Measurements from ENCODE around the gene TLR10. TPM values are rescaled to one million over a fixed set of nuclear protein-coding genes. Genes with fewer than 3 reads are reported as not detected.

Gene TLR10
- total RNA-seq, 1 experiment from 2014 or later: not detected

DNA sequence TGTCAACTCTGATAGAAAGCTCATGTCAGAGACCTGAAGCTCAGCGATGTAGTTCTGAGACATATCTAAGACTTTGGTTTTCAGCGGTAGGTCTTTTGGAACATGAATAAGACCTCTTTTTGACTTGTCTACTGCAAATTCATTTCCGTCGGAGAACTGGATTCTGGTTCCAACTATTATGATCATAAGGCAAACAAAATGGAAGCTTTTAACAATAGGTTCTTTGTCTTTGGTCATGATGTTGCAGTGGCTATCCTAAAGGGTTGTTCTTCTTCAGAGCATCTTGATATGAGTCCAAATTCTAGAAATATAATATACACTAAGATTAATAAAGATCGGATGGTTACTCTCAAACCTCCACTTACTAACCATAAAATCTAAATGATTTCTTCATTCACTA is 46.4 kb upstream of the TLR10 start:
- no TSS peak for BruUV-seq (replicated peaks)
- no peak overlapping the region for H3K4me3 ChIP-seq (ENCODE audit: low read depth, low read length, poor library complexity, severe bottlenecking)
- H3K9me3 ChIP-seq (ENCODE audit: low read depth, low read length, poor library complexity, severe bottlenecking): no peaks in the 10 kb centered on the region
- TF ChIP-seq, protein P1, sequence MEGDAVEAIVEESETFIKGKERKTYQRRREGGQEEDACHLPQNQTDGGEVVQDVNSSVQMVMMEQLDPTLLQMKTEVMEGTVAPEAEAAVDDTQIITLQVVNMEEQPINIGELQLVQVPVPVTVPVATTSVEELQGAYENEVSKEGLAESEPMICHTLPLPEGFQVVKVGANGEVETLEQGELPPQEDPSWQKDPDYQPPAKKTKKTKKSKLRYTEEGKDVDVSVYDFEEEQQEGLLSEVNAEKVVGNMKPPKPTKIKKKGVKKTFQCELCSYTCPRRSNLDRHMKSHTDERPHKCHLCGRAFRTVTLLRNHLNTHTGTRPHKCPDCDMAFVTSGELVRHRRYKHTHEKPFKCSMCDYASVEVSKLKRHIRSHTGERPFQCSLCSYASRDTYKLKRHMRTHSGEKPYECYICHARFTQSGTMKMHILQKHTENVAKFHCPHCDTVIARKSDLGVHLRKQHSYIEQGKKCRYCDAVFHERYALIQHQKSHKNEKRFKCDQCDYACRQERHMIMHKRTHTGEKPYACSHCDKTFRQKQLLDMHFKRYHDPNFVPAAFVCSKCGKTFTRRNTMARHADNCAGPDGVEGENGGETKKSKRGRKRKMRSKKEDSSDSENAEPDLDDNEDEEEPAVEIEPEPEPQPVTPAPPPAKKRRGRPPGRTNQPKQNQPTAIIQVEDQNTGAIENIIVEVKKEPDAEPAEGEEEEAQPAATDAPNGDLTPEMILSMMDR (conservative IDR thresholded peaks at IDR 0.05; ENCODE audit: low read depth, low read length): no peak
- no peak for TF ChIP-seq EZH2 (IDR thresholded peaks at IDR 0.05; ENCODE audit: borderline replicate concordance, low read depth, low read length, poor library complexity, severe bottlenecking)
- H3K27me3 ChIP-seq (replicated peaks; ENCODE audit: insufficient read depth, low read depth, low read length, poor library complexity): no peaks in the 10 kb centered on the region
- no peaks in the 10 kb centered on the region for H3K36me3 ChIP-seq (ENCODE audit: insufficient read depth, low read length, poor library complexity, severe bottlenecking)
- CTCF ChIA-PET: no interaction called here
- POLR2A ChIA-PET (ENCODE audit: low non-redundant PET): no interaction called here
- H3K27ac ChIP-seq (ENCODE audit: low read depth, low read length, poor library complexity, severe bottlenecking): no peak overlapping the region
- no peaks in the 10 kb centered on the region for H3K4me1 ChIP-seq (ENCODE audit: insufficient read depth, low read length, poor library complexity, severe bottlenecking)
- DNase-seq (ENCODE audit: low spot score): no peak
- intact Hi-C loops (cut with micrococcal nuclease; ENCODE audit: unreplicated experiment): no loop called here

DNA sequence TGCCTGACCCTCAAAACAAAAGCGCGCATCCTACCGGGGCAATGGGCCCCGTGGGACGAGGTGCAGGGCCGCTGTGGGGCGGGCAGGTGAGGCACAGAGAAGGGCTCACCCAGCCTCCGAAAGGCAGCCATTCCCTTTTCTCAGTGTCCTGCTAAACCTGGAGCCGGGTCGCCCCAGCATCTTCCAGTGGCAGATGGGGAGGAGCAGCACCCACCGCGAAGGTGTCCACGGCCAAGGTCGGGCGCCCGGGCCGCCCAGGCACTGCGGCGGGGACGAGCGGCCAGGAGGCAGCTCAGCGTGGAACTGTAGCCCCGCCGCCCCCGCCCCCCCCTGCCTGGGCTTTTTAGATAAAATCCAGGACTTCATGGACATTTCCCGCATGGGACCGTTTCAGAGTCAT is 41.0 kb upstream of the TLR10 start:
- no peak for TF ChIP-seq EZH2 (IDR thresholded peaks at IDR 0.05; ENCODE audit: borderline replicate concordance, low read depth, low read length, poor library complexity, severe bottlenecking)
- TF ChIP-seq, protein P1 (conservative IDR thresholded peaks at IDR 0.05; ENCODE audit: low read depth, low read length): no peak
- BruUV-seq (replicated peaks): no TSS peak
- ChIA-PET CTCF (no interaction called here), POLR2A (ENCODE audit: low non-redundant PET) (no interaction called here)
- H3K9me3 ChIP-seq (ENCODE audit: low read depth, low read length, poor library complexity, severe bottlenecking): no peaks in the 10 kb centered on the region
- H3K36me3 ChIP-seq (ENCODE audit: insufficient read depth, low read length, poor library complexity, severe bottlenecking): no peaks in the 10 kb centered on the region
- no peaks in the 10 kb centered on the region for H3K4me1 ChIP-seq (ENCODE audit: insufficient read depth, low read length, poor library complexity, severe bottlenecking)
- H3K27ac ChIP-seq (ENCODE audit: low read depth, low read length, poor library complexity, severe bottlenecking): no peak overlapping the region
- H3K27me3 ChIP-seq (replicated peaks; ENCODE audit: insufficient read depth, low read depth, low read length, poor library complexity): no peaks in the 10 kb centered on the region
- intact Hi-C loops (cut with micrococcal nuclease; ENCODE audit: unreplicated experiment): no loop called here
- H3K4me3 ChIP-seq (ENCODE audit: low read depth, low read length, poor library complexity, severe bottlenecking): no peak overlapping the region
- DNase-seq (ENCODE audit: low spot score): no peak

DNA sequence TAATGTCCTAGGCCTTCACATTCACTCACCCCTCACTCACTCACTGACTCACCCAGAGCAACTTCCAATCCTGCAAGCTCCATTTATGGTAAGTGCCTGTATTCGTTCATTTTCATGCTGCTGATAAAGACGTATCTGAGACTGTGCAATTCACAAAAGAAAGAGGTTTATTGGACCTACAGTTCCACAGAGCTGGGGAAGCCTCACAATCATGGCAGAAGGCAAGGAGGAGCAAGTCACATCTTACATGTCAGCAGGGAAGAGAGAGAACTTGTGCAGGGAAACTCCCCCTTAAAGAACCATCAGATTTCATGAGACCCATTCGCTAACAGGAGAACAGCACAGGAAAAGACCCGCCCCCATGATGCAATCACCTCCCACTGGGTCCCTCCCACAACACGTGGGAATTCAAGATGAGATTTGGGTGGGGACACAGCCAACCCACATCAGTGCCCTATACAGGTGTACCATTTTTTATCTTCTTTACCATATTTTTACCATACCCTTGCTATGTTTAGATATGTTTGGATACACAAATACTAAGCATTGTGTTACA is 40.0 kb upstream of the TLR10 start:
- H3K36me3 ChIP-seq (ENCODE audit: insufficient read depth, low read length, poor library complexity, severe bottlenecking): no peaks in the 10 kb centered on the region
- intact Hi-C loops (cut with micrococcal nuclease; ENCODE audit: unreplicated experiment): no loop called here
- no peak overlapping the region for H3K4me3 ChIP-seq (ENCODE audit: low read depth, low read length, poor library complexity, severe bottlenecking)
- no peaks in the 10 kb centered on the region for H3K27me3 ChIP-seq (replicated peaks; ENCODE audit: insufficient read depth, low read depth, low read length, poor library complexity)
- no peak overlapping the region for H3K27ac ChIP-seq (ENCODE audit: low read depth, low read length, poor library complexity, severe bottlenecking)
- no TSS peak for BruUV-seq (replicated peaks)
- no peaks in the 10 kb centered on the region for H3K9me3 ChIP-seq (ENCODE audit: low read depth, low read length, poor library complexity, severe bottlenecking)
- no peaks in the 10 kb centered on the region for H3K4me1 ChIP-seq (ENCODE audit: insufficient read depth, low read length, poor library complexity, severe bottlenecking)
- ChIA-PET POLR2A (ENCODE audit: low non-redundant PET) (no interaction called here), CTCF (interaction anchor here (0.6 kb wide), 1 partner anchor 243 kb away, joined by 7 read pairs; no protein-coding TSS in a partner anchor)
- TF ChIP-seq, protein P1 (conservative IDR thresholded peaks at IDR 0.05; ENCODE audit: low read depth, low read length): no peak
- no peak for TF ChIP-seq EZH2 (IDR thresholded peaks at IDR 0.05; ENCODE audit: borderline replicate concordance, low read depth, low read length, poor library complexity, severe bottlenecking)
- no peak for DNase-seq (ENCODE audit: low spot score)
